DOHH2 (cell line): ENCODE results near the gene ROR2.

Source experiments
- H3F3A ChIP-seq: fragments of 200-600 bp; sonication (generic), shearing (Covaris generic); 2 replicates; pipeline ENCODE4 v1.6.0; 2016; ENCODE audit warnings: antibody characterized with exemption, mild to moderate bottlenecking; ENCODE audit not compliant: control insufficient read depth, insufficient read depth
- H3K27ac ChIP-seq: fragments of 200-600 bp; sonication (generic); 2 replicates; pipeline ENCODE4 v1.5.1; 2014; ENCODE audit warnings: low read depth, mild to moderate bottlenecking, low read length, moderate library complexity
- H3K27me3 ChIP-seq: fragments of 200-600 bp; sonication (generic); 2 replicates; pipeline ENCODE4 v1.6.1; 2014; ENCODE audit warnings: mild to moderate bottlenecking, low read length, mixed read lengths; ENCODE audit not compliant: control insufficient read depth
- H3K36me3 ChIP-seq: fragments of 200-600 bp; sonication (generic); 2 replicates; pipeline ENCODE4 v1.6.1; 2014; ENCODE audit warnings: mild to moderate bottlenecking, low read length, moderate library complexity, mixed read lengths; ENCODE audit not compliant: control insufficient read depth
- H3K4me1 ChIP-seq: fragments of 200-600 bp; sonication (generic); 2 replicates; pipeline ENCODE4 v1.6.1; 2014; ENCODE audit warnings: mild to moderate bottlenecking, low read length, mixed read lengths; ENCODE audit not compliant: control insufficient read depth
- H3K4me2 ChIP-seq: fragments of 200-600 bp; sonication (generic); 2 replicates; pipeline ENCODE4 v1.6.0; 2014; ENCODE audit warnings: mild to moderate bottlenecking, low read length, moderate library complexity
- H3K4me3 ChIP-seq: fragments of 200-600 bp; sonication (generic); 2 replicates; pipeline ENCODE4 v1.5.1; 2014; ENCODE audit warnings: mild to moderate bottlenecking, low read length, mixed read lengths
- H3K79me2 ChIP-seq: fragments of 200-600 bp; sonication (generic); 2 replicates; pipeline ENCODE4 v1.6.1; 2014; ENCODE audit warnings: mild to moderate bottlenecking, low read length, mixed read lengths; ENCODE audit not compliant: control insufficient read depth
- H3K9me2 ChIP-seq: fragments of 200-600 bp; sonication (generic); replicated peaks from 2 replicates; pipeline ENCODE4 v1.6.1; 2014; ENCODE audit warnings: mild to moderate bottlenecking, low read length, mixed read lengths; ENCODE audit not compliant: control insufficient read depth
- H3K9me3 ChIP-seq: fragments of 200-600 bp; sonication (generic); 2 replicates; pipeline ENCODE4 v1.6.1; 2014; ENCODE audit warnings: antibody characterized with exemption, low read length, mixed read lengths; ENCODE audit not compliant: control insufficient read depth, insufficient read depth
- H4K20me1 ChIP-seq: fragments of 200-600 bp; sonication (generic); 2 replicates; pipeline ENCODE4 v1.6.0; 2014; ENCODE audit warnings: low read depth, mild to moderate bottlenecking, antibody characterized with exemption, low read length, moderate library complexity; ENCODE audit not compliant: control insufficient read depth, insufficient read depth
- CTCF ChIP-seq: fragments of 200-600 bp; sonication (generic); IDR thresholded peaks from one replicate; pipeline ENCODE4 v1.5.1; 2014; ENCODE audit warnings: antibody characterized with exemption, mild to moderate bottlenecking, low read depth, low read length; ENCODE audit not compliant: poor library complexity, severe bottlenecking
- EZH2phosphoT487 ChIP-seq: fragments of 200-600 bp; sonication (generic); IDR thresholded peaks from 2 replicates; pipeline ENCODE4 v1.6.1; 2017; ENCODE audit warnings: borderline replicate concordance, mild to moderate bottlenecking, antibody characterized with exemption, low read length, moderate library complexity, mixed read lengths

Gene ROR2

GRCh38 chr9:91694081-91694870 is 255.8 kb downstream of the ROR2 start:
- Histone ChIP-seq H3K4me2 (no peak overlapping the region), H3K4me3 (no peak overlapping the region), H3K27ac (no peak overlapping the region), H3K9me3 (no peaks in the 10 kb centered on the region), H3K4me1 (no peaks in the 10 kb centered on the region), H3F3A (0 out of 2 replicates have a peak, but pooled peaks cover 4% of the 10 kb centered on the region), H3K36me3 (no peaks in the 10 kb centered on the region), H3K27me3 (no peaks in the 10 kb centered on the region), H3K79me2 (no peaks in the 10 kb centered on the region), H3K9me2 (no peaks in the 10 kb centered on the region), H4K20me1 (no peaks in the 10 kb centered on the region)
- TF ChIP-seq EZH2phosphoT487 = no peak
- TF ChIP-seq CTCF = no peak

- Histone ChIP-seq H3K9me3 (no peaks in the 10 kb centered on the region), H3K27ac (no peak overlapping the region), H3K4me2 (no peak overlapping the region), H3K9me2 (no peaks in the 10 kb centered on the region), H4K20me1 (no peaks in the 10 kb centered on the region), H3F3A (0 out of 2 replicates have a peak, but pooled peaks cover 4% of the 10 kb centered on the region), H3K36me3 (no peaks in the 10 kb centered on the region), H3K4me1 (no peaks in the 10 kb centered on the region), H3K27me3 (no peaks in the 10 kb centered on the region), H3K79me2 (no peaks in the 10 kb centered on the region), H3K4me3 (no peak overlapping the region)
- TF ChIP-seq CTCF (no peak), EZH2phosphoT487 (no peak)
Observed at GRCh38 chr9:91693226-91693625, 256.8 kb downstream of the ROR2 start.

GRCh38 chr9:91690540-91691249 is 259.3 kb downstream of the ROR2 start:
- TF ChIP-seq CTCF = no peak
- TF ChIP-seq EZH2phosphoT487 = no peak
- Histone ChIP-seq H3F3A (no peaks in the 10 kb centered on the region), H3K4me2 (no peak overlapping the region), H3K9me3 (no peaks in the 10 kb centered on the region), H3K9me2 (no peaks in the 10 kb centered on the region), H3K4me1 (no peaks in the 10 kb centered on the region), H3K79me2 (no peaks in the 10 kb centered on the region), H3K36me3 (no peaks in the 10 kb centered on the region), H4K20me1 (no peaks in the 10 kb centered on the region), H3K27me3 (no peaks in the 10 kb centered on the region), H3K27ac (no peak overlapping the region), H3K4me3 (no peak overlapping the region)
